CD4-positive, CD25-positive, alpha-beta regulatory T cell (primary cell): ENCODE results near the gene AKIRIN2. TPM values are rescaled to one million over a fixed set of nuclear protein-coding genes. Genes with fewer than 3 reads are reported as not detected.

Experiments
- ATAC-seq, 2 donors: fragments of 150-1000 bp; cut with Tn5 transposase; one replicate each; pipeline ENCODE4 v1.10.0; 2021; ENCODE audit warnings: low read depth in 2 of 2, moderate number of reproducible peaks in 2 of 2, moderate library complexity in 1 of 2
- DNase-seq, 3 donors: peaks; one replicate each; pipeline versions ENCODE4 v3.0.0 to v3.0.0-alpha.2; 2012 to 2022; ENCODE audit warnings: mixed read lengths in 1 of 3
- H3K27ac ChIP-seq: one replicate; pipeline ENCODE4 v1.7.0; 2013; ENCODE audit warnings: mild to moderate bottlenecking, low read length; ENCODE audit not compliant: insufficient read depth, poor library complexity, severe bottlenecking
- H3K27me3 ChIP-seq: one replicate; pipeline ENCODE4 v1.7.0; 2013; ENCODE audit warnings: low read length; ENCODE audit not compliant: control insufficient read depth, insufficient read depth
- H3K36me3 ChIP-seq: one replicate; pipeline ENCODE4 v1.7.0; 2013; ENCODE audit warnings: mild to moderate bottlenecking, low read length, moderate library complexity; ENCODE audit not compliant: control insufficient read depth, insufficient read depth
- H3K4me1 ChIP-seq: 2 replicates; pipeline ENCODE4 v1.7.0; 2013; ENCODE audit warnings: mild to moderate bottlenecking, low read length; ENCODE audit not compliant: insufficient read depth, control insufficient read depth, poor library complexity, severe bottlenecking
- H3K4me3 ChIP-seq: one replicate; pipeline ENCODE4 v1.7.0; 2013; ENCODE audit warnings: low read depth, mild to moderate bottlenecking, low read length, moderate library complexity
- H3K9me3 ChIP-seq, 2 experiments: 1 replicate in 1 of 2; 2 replicates in 1 of 2; pipeline ENCODE4 v1.7.0; 2013; ENCODE audit warnings: low read length in 2 of 2, mild to moderate bottlenecking in 1 of 2, moderate library complexity in 1 of 2; ENCODE audit not compliant: control insufficient read depth in 2 of 2
- H3K27ac Mint-ChIP-seq, 3 donors: one replicate each; pipeline ENCODE4 v1.8.0; 2020 to 2022; ENCODE audit warnings: mild to moderate bottlenecking in 3 of 3, mixed read lengths in 3 of 3, moderate library complexity in 2 of 3
- H3K27me3 Mint-ChIP-seq: one replicate; pipeline ENCODE4 v1.8.0; 2022; ENCODE audit warnings: mild to moderate bottlenecking, mixed read lengths
- H3K36me3 Mint-ChIP-seq: one replicate; pipeline ENCODE4 v1.8.0; 2020; ENCODE audit warnings: mixed read lengths
- H3K4me1 Mint-ChIP-seq, 4 donors: one replicate each; pipeline ENCODE4 v1.8.0; 2020 to 2022; ENCODE audit warnings: mixed read lengths in 4 of 4, mild to moderate bottlenecking in 1 of 4
- H3K4me3 Mint-ChIP-seq, 4 donors: one replicate each; pipeline ENCODE4 v1.8.0; 2020 to 2022; ENCODE audit warnings: mild to moderate bottlenecking in 4 of 4, mixed read lengths in 4 of 4, moderate library complexity in 3 of 4
- H3K9me3 Mint-ChIP-seq, 7 donors: one replicate each; pipeline ENCODE4 v1.8.0; 2020 to 2022; ENCODE audit warnings: mixed read lengths in 7 of 7, mild to moderate bottlenecking in 3 of 7, moderate library complexity in 2 of 7
- polyA plus RNA-seq, 4 donors: library from polyadenylated mRNA; unstranded; fragments of 300-500 nt; fragmentation: Illumina TruSeq; gene quantifications; one replicate each; pipeline ENCODE4 v1.2.3, GENCODE V29; 2021
- total RNA-seq: library from RNA; stranded (reverse); gene quantifications from one replicate; pipeline ENCODE4 v1.2.3, GENCODE V29; 2022

The AKIRIN2 gene
- total and polyA plus RNA-seq, 5 donors from 2014 or later: 47.7 to 119 (median 50.3) TPM

DNA sequence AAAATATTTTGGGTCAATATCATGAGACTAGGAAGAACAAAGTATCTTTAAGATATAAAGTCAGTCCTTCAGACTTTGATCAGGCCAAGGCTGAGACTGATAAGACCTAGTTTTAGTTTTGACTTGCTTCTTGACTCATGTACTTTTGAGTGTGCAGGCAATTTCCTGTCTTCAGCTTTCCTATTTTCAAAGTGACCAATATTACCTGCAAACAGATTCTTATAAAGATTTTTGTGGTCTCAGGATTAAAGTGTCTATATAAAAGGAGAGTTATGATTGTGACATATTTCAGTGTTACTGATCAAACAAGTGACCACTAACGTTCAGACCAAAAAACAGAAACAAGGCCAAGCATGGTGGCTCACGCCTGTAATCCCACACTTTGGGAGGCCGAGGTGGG lies 36.0 kb upstream of the AKIRIN2 start:
- Mint-ChIP-seq H3K36me3 (peaks cover 7% of the 10 kb centered on the region), H3K4me1 (peaks cover 25 to 50% (median 35%) of the 10 kb centered on the region in 4 donors), H3K27me3 (no peaks in the 10 kb centered on the region), H3K9me3 (peaks cover 0 to 4% (median 0%) of the 10 kb centered on the region in 7 donors), H3K4me3 (peak overlapping the region in 2 of 4 donors; percentile 20 to 45), H3K27ac (peak overlapping the region; percentile 10 to 94 (median 39))
- Histone ChIP-seq H3K27ac (no peak overlapping the region), H3K4me3 (peak overlapping the region; percentile 50), H3K9me3 (no peaks in the 10 kb centered on the region), H3K4me1 (peaks cover 15% of the 10 kb centered on the region), H3K27me3 (no peaks in the 10 kb centered on the region), H3K36me3 (no peaks in the 10 kb centered on the region)
- peak in 1 of 3 donors; percentile 49 for DNase-seq
- peak in 1 of 2 donors; percentile 18 for ATAC-seq

DNA sequence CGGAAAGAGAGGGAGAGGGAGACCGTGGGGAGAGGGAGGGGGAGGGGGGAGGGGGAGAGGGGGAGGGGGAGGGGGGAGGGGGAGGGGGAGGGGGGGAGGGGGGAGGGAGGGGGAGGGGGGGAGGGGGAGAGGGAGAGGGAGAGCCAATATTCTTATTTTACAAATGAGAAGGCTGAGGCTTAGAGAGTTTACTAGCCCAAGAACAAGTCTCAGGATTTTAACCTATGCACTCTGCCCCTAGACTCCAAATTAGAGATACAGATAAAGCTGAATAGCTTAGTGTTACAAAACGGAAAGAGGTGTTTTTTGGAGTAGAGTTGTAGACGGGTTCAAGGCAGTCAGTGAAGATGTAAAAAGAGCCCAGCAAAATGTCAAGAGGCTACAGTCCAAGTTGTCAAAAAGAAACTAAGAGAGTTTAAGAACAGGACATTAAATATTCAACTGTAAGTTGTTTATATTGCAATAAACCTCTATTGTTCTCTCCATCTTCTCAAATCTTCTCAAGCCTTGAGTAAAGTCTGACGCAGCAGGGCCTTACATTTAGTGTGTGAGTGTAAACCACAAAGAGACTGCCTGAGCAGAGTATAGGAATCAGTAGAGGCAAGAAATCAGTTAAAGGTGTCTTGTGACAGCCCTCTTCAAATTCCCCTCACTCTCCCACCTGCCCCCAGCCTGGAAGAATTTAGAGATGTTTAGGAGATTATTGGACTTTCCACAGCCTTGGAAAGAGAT lies 34.9 kb upstream of the AKIRIN2 start:
- Mint-ChIP-seq H3K9me3 (peaks cover 0 to 4% (median 0%) of the 10 kb centered on the region in 7 donors), H3K27me3 (no peaks in the 10 kb centered on the region), H3K27ac (peak overlapping the region; percentile 38 to 83 (median 74)), H3K4me1 (peaks cover 16 to 46% (median 31%) of the 10 kb centered on the region in 4 donors), H3K4me3 (peak overlapping the region in 3 of 4 donors; percentile 21 to 45 (median 39)), H3K36me3 (no peaks in the 10 kb centered on the region)
- Histone ChIP-seq H3K4me1 (peaks cover 16% of the 10 kb centered on the region), H3K36me3 (no peaks in the 10 kb centered on the region), H3K4me3 (peak overlapping the region; percentile 50), H3K27ac (peak overlapping the region; percentile 60), H3K27me3 (no peaks in the 10 kb centered on the region), H3K9me3 (no peaks in the 10 kb centered on the region)
- peak in 1 of 3 donors; percentile 37 for DNase-seq
- peak; percentile 47 to 58 for ATAC-seq

DNA sequence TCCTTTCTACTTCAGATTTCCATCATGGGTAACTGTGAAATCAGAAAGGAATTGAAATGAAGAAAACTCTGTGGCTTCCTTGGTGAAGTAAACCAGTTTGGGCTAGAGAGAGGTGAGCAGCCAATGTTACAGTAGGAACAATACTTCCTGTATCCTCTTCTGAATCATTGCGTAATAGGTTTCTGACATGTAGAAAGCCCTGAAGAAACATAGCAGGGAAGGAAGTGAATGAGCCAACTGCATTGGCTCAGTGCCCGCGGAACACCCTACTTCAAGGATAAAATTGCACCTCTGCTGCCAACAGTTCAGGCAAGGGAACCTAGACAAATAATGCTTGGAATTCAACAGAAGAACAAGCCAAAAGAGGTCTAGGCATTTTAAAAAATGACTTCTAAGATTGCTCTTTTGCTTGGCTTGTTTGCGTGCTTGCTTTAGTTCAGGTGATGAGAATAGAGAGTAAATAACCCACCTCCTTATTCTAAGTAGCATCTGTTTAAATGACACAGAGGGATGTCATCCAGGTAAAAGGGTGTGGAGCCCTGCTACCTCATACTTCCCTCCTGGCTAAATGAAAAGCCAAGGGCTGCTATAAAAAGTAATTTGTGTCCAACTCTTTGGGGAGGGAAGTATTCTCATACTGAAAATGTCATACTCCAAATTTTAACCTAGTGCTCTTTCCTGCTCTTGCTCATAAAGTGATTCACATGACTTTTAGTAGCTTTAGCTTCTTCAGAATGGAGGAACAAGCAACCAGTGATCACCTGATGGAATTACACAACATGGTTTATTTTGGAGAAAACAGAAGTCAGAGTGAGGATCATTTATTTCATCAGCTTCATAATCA lies 30.0 kb upstream of the AKIRIN2 start:
- H3K4me3 Mint-ChIP-seq: peak overlapping the region; percentile 24 to 43 (median 35)

DNA sequence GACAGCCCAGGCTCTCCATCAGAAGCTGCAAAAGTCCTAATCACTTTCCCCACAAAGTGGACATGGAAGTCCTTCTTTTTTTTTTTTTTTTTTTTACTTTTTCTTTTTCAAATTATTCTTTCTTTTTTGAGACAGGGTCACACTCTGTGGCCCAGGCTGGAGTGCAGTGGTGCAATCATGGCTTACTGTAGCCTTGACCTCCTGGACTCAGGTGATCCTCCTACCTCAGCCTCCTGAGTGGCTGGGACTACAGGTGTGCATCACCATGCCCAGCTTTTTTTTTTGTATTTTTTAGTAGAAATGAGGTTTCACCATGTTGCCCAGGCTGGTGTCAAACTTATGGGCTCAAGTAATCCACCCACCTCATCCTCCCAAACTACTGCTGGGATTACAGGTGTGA lies 29.0 kb upstream of the AKIRIN2 start:
- H3K27me3 Mint-ChIP-seq: no peaks in the 10 kb centered on the region
- no peak for ATAC-seq
- no peaks in the 10 kb centered on the region for H3K9me3 Mint-ChIP-seq
- H3K4me3 Mint-ChIP-seq: no peak overlapping the region
- H3K4me3 ChIP-seq: no peak overlapping the region
- H3K27ac ChIP-seq: no peak overlapping the region
- no peak for DNase-seq
- H3K4me1 Mint-ChIP-seq: peaks cover 9 to 19% (median 15%) of the 10 kb centered on the region in 4 donors
- H3K27me3 ChIP-seq: no peaks in the 10 kb centered on the region
- H3K36me3 Mint-ChIP-seq: no peaks in the 10 kb centered on the region
- H3K36me3 ChIP-seq: no peaks in the 10 kb centered on the region
- no peak overlapping the region for H3K27ac Mint-ChIP-seq
- H3K9me3 ChIP-seq: no peaks in the 10 kb centered on the region
- H3K4me1 ChIP-seq: peaks cover 12% of the 10 kb centered on the region

More for the DNA sequence above, 30.0 kb upstream of the AKIRIN2 start:
- Mint-ChIP-seq H3K4me1 (peaks cover 9 to 21% (median 16%) of the 10 kb centered on the region in 4 donors), H3K27me3 (no peaks in the 10 kb centered on the region), H3K36me3 (no peaks in the 10 kb centered on the region), H3K27ac (peak overlapping the region; percentile 60 to 81 (median 70)), H3K9me3 (no peaks in the 10 kb centered on the region)
- peak in 2 of 3 donors; percentile 34 to 59 for DNase-seq
- Histone ChIP-seq H3K4me3 (peak overlapping the region; percentile 54), H3K4me1 (peaks cover 14% of the 10 kb centered on the region), H3K27ac (no peak overlapping the region), H3K9me3 (no peaks in the 10 kb centered on the region), H3K27me3 (no peaks in the 10 kb centered on the region), H3K36me3 (no peaks in the 10 kb centered on the region)
- peak; percentile 71 to 72 for ATAC-seq

DNA sequence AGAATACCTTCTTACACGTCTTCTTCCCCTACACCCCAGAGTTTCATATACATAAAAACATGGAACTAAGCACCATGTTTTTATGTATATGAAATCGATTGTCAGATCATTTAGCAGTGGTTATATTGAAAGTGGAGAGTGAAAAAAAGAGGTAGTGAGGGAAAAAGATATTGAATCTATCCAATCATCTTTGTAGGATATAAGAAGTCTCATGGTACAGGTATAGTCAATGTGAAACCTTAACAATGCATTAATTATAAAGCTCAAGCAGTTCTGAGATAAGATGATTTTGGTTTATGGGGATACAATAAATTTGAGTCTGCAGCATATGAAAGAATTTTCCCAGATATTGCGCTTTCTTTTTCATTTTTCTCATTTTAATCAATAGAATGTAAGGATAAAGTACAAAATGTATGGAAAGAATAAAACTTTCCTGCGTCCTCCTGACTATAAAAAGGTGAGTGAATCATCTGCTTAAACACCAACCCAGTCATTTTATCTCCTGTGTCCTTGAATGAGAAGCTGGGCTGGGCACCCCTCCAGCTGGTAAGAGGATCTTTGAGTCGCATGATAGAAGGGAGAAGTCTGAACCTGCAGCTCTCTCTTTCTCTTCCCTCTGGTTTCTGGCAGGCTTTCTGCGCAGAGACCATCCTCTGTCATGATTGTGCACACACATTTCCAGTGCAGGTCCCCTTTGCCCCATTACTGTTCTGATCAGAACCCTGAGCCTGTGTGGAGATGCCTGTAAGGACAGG lies 28.1 kb upstream of the AKIRIN2 start:
- H3K27me3 Mint-ChIP-seq: no peaks in the 10 kb centered on the region
- no peaks in the 10 kb centered on the region for H3K9me3 ChIP-seq
- H3K9me3 Mint-ChIP-seq: no peaks in the 10 kb centered on the region
- H3K27ac ChIP-seq: no peak overlapping the region
- H3K27ac Mint-ChIP-seq: peak overlapping the region in 1 of 3 donors; percentile 12
- no peaks in the 10 kb centered on the region for H3K36me3 Mint-ChIP-seq
- DNase-seq (no peak), ATAC-seq (no peak)
- H3K4me3 ChIP-seq: no peak overlapping the region
- no peaks in the 10 kb centered on the region for H3K36me3 ChIP-seq
- H3K27me3 ChIP-seq: no peaks in the 10 kb centered on the region
- H3K4me1 ChIP-seq: peaks cover 18% of the 10 kb centered on the region
- peaks cover 9 to 27% (median 20%) of the 10 kb centered on the region in 4 donors for H3K4me1 Mint-ChIP-seq
- no peak overlapping the region for H3K4me3 Mint-ChIP-seq

DNA sequence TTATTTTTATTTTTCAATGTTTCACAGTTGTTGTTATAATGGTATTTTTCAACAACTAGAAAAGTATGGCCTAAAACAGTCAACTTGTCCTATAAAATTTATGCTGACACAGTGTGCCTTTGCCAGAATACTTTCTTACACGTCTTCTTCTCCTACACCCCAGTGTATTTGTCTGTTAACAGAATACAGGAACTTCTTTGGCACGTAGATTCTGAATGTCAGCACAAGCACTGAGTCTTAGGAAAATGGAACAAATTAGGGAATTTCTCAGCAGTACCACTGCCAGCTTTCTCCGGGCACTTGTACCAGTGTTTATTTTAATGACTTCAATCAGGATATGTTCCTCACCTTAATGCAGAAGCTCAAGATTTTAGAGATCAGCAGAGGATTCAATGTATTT lies 26.7 kb upstream of the AKIRIN2 start:
- no peak overlapping the region for H3K4me3 Mint-ChIP-seq
- peak overlapping the region in 2 of 3 donors; percentile 12 to 56 for H3K27ac Mint-ChIP-seq
- peaks cover 22% of the 10 kb centered on the region for H3K4me1 ChIP-seq

More for the DNA sequence above, 26.7 kb upstream of the AKIRIN2 start:
- no peak overlapping the region for H3K27ac ChIP-seq
- DNase-seq (no peak), ATAC-seq (no peak)
- Mint-ChIP-seq H3K27me3 (no peaks in the 10 kb centered on the region), H3K4me1 (peaks cover 9 to 34% (median 22%) of the 10 kb centered on the region in 4 donors), H3K36me3 (no peaks in the 10 kb centered on the region), H3K9me3 (no peaks in the 10 kb centered on the region)
- no peaks in the 10 kb centered on the region for H3K36me3 ChIP-seq
- H3K4me3 ChIP-seq: no peak overlapping the region
- no peaks in the 10 kb centered on the region for H3K9me3 ChIP-seq
- no peaks in the 10 kb centered on the region for H3K27me3 ChIP-seq
